Activated CD4-positive, alpha-beta T cell treated with anti-CD3 and anti-CD28 coated beads, Interleukin-2, Interleukin-6, amounts not matched to agents 100 ng/mL and 50 ng/mL, durations not matched to agents 16 hours and 8 hours (primary cell): Measurements from ENCODE around the gene RNH1.
"Not testable (repeated sequence)": the region's sequence is repeated elsewhere in the genome, so short reads cannot be mapped to it uniquely, and the experiment has no call there.

Experiments
- DNase-seq: peaks from one replicate; pipeline ENCODE4 v3.0.0-alpha.2; 2020

RNH1 gene

GRCh38 chr11:516918-517685 lies 10.1 kb upstream of the RNH1 start:
- not testable (repeated sequence) for DNase-seq

GRCh38 chr11:516400-516799 lies 9.4 kb upstream of the RNH1 start:
- no peak for DNase-seq

GRCh38 chr11:515131-515530 lies 8.1 kb upstream of the RNH1 start:
- DNase-seq, result no peak

- DNase-seq, result no peak
These were observed 7.6 kb upstream of the RNH1 start for GRCh38 chr11:514606-515005.

- DNase-seq, result no peak
These were observed 5.9 kb upstream of the RNH1 start for GRCh38 chr11:512761-513595.

GRCh38 chr11:508956-509355 lies 1.9 kb upstream of the RNH1 start:
- no peak for DNase-seq

- no peak for DNase-seq
These were observed 879 bp upstream of the RNH1 start for GRCh38 chr11:507727-508515.

- DNase-seq, result peak; percentile 98
These were observed 626 bp downstream of the RNH1 start for GRCh38 chr11:506238-506994.

GRCh38 chr11:504994-505344 lies 2.1 kb downstream of the RNH1 start:
- DNase-seq, result no peak

GRCh38 chr11:504053-504993 lies 2.7 kb downstream of the RNH1 start:
- DNase-seq, result peak; percentile 39

- peak; percentile 77 for DNase-seq
These were observed 3.7 kb downstream of the RNH1 start for GRCh38 chr11:503179-503981.

GRCh38 chr11:502288-503178 lies 4.5 kb downstream of the RNH1 start:
- no peak for DNase-seq

- DNase-seq, result no peak
These were observed 5.3 kb downstream of the RNH1 start for GRCh38 chr11:501683-502287.

- DNase-seq, result no peak
These were observed 5.9 kb downstream of the RNH1 start for GRCh38 chr11:501001-501682.

- no peak for DNase-seq
These were observed 7.6 kb downstream of the RNH1 start for GRCh38 chr11:499201-500076.

- no peak for DNase-seq
These were observed 8.5 kb downstream of the RNH1 start for GRCh38 chr11:498297-499181.
